Sigmoid colon (tissue), 4 donors: ENCODE measurements around the gene JADE3.

ENCODE experiments used
- EP300 ChIP-seq, 4 donors: sonication (generic); formaldehyde crosslinking; IDR thresholded peaks; one replicate each; pipeline ENCODE4 v1.6.1; 2017; ENCODE audit warnings: antibody characterized with exemption in 4 of 4
- POLR2A ChIP-seq, 2 donors: fragments of 450-650 bp; IDR thresholded peaks; one replicate each; pipeline ENCODE4 v1.6.1; 2016; ENCODE audit warnings: antibody characterized with exemption in 2 of 2, mild to moderate bottlenecking in 2 of 2, moderate library complexity in 2 of 2
- POLR2AphosphoS5 ChIP-seq, 4 donors: sonication (generic); formaldehyde crosslinking; IDR thresholded peaks; one replicate each; pipeline ENCODE4 v1.6.1; 2017; ENCODE audit warnings: antibody characterized with exemption in 4 of 4
- TF ChIP-seq, protein P1 (sequence below), 4 experiments: fragments of 450-650 bp in 3 of 4; fragments of 200-600 bp in 1 of 4; IDR thresholded peaks; one replicate each; pipeline ENCODE4 v1.5.1; 2016 to 2019; ENCODE audit warnings: antibody characterized with exemption in 4 of 4, mild to moderate bottlenecking in 3 of 4, moderate library complexity in 2 of 4

DNA sequence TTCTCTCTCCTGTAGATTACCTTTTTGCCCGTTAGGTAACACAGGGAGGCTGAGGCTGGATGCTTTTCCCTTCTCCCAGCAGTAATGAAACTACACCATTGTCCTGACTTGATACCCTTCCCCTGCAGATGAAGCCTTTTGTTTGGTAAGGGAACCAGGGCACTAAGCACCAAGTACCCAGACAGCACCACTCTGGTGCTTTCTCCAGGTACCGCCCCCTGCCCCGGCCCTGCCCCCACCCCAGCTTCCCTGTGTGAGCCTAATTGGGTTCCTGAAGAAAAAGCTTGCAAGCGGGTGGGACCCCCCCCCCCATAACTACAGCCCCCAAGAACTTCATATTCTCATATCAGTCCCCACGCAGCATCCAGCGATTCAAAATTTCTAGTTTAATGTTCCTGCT, 79.8 kb downstream of the JADE3 start:
- TF ChIP-seq, protein P1, sequence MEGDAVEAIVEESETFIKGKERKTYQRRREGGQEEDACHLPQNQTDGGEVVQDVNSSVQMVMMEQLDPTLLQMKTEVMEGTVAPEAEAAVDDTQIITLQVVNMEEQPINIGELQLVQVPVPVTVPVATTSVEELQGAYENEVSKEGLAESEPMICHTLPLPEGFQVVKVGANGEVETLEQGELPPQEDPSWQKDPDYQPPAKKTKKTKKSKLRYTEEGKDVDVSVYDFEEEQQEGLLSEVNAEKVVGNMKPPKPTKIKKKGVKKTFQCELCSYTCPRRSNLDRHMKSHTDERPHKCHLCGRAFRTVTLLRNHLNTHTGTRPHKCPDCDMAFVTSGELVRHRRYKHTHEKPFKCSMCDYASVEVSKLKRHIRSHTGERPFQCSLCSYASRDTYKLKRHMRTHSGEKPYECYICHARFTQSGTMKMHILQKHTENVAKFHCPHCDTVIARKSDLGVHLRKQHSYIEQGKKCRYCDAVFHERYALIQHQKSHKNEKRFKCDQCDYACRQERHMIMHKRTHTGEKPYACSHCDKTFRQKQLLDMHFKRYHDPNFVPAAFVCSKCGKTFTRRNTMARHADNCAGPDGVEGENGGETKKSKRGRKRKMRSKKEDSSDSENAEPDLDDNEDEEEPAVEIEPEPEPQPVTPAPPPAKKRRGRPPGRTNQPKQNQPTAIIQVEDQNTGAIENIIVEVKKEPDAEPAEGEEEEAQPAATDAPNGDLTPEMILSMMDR (IDR thresholded peaks at IDR 0.05) = no peak
- TF ChIP-seq POLR2A (IDR thresholded peaks at IDR 0.05) = no peak
- TF ChIP-seq POLR2AphosphoS5 (IDR thresholded peaks at IDR 0.05) = no peak
- no peak for TF ChIP-seq EP300 (IDR thresholded peaks at IDR 0.05)
